Neural progenitor cell (in vitro differentiated cells): ENCODE results near the gene KDSR. TPM values are rescaled to one million over a fixed set of nuclear protein-coding genes. Genes with fewer than 3 reads are reported as not detected.

Experiments used
- DNase-seq: peaks from one replicate; pipeline ENCODE4 v3.0.0-alpha.2; 2016; ENCODE audit warnings: low spot score
- H2AFZ ChIP-seq: fragments of 200-600 bp; sonication (generic); replicated peaks from 2 replicates; pipeline ENCODE4 v1.6.1; 2016; ENCODE audit warnings: antibody characterized with exemption
- H3F3A ChIP-seq: fragments of 200-600 bp; sonication (generic); 2 replicates; pipeline ENCODE4 v1.6.1; 2016; ENCODE audit warnings: antibody characterized with exemption, low read depth
- H3K27ac ChIP-seq: fragments of 200-600 bp; sonication (generic); 2 replicates; pipeline ENCODE4 v1.5.1; 2016; ENCODE audit warnings: mild to moderate bottlenecking
- H3K27me3 ChIP-seq: fragments of 200-600 bp; sonication (generic); 2 replicates; pipeline ENCODE4 v1.6.1; 2016; ENCODE audit warnings: mild to moderate bottlenecking, moderate library complexity
- H3K36me3 ChIP-seq: fragments of 200-600 bp; sonication (generic); 2 replicates; pipeline ENCODE4 v1.5.1; 2016
- H3K4me1 ChIP-seq: fragments of 200-600 bp; sonication (generic); 2 replicates; pipeline ENCODE4 v1.6.1; 2016; ENCODE audit warnings: mixed run types
- H3K4me2 ChIP-seq: fragments of 200-600 bp; sonication (generic); 2 replicates; pipeline ENCODE4 v1.6.1; 2016
- H3K4me3 ChIP-seq: fragments of 200-600 bp; sonication (generic); 2 replicates; pipeline ENCODE4 v1.5.1; 2016
- H3K79me2 ChIP-seq: fragments of 200-600 bp; sonication (generic); 2 replicates; pipeline ENCODE4 v1.6.1; 2016; ENCODE audit warnings: low read depth
- H3K9ac ChIP-seq: fragments of 200-600 bp; sonication (generic); 2 replicates; pipeline ENCODE4 v1.6.1; 2016
- H3K9me3 ChIP-seq: fragments of 200-600 bp; sonication (generic); 2 replicates; pipeline ENCODE4 v1.5.1; 2016; ENCODE audit warnings: low read depth
- H4K20me1 ChIP-seq: fragments of 200-600 bp; sonication (generic); 2 replicates; pipeline ENCODE4 v1.6.1; 2016; ENCODE audit warnings: low read depth
- H3K27ac Mint-ChIP-seq: 3 replicates; pipeline ENCODE4 v1.8.0; 2021; ENCODE audit warnings: mixed read lengths
- H3K27me3 Mint-ChIP-seq: 2 replicates; pipeline ENCODE4 v1.8.0; 2022; ENCODE audit warnings: low read depth, mild to moderate bottlenecking, inconsistent platforms, moderate library complexity, mixed read lengths; ENCODE audit not compliant: insufficient read depth
- H3K36me3 Mint-ChIP-seq: 3 replicates; pipeline ENCODE4 v1.8.0; 2021; ENCODE audit warnings: mixed read lengths
- H3K4me1 Mint-ChIP-seq: 3 replicates; pipeline ENCODE4 v1.8.0; 2021; ENCODE audit warnings: mixed read lengths
- H3K4me3 Mint-ChIP-seq: 3 replicates; pipeline ENCODE4 v1.8.0; 2021; ENCODE audit warnings: mild to moderate bottlenecking, moderate library complexity, mixed read lengths
- H3K9me3 Mint-ChIP-seq: 3 replicates; pipeline ENCODE4 v1.8.0; 2020; ENCODE audit warnings: mixed read lengths
- CTCF ChIP-seq: fragments of 200-600 bp; sonication (generic); IDR thresholded peaks from 2 replicates; pipeline ENCODE4 v1.5.1; 2017; ENCODE audit warnings: antibody characterized with exemption, mild to moderate bottlenecking
- EZH2 ChIP-seq: fragments of 200-600 bp; sonication (generic); IDR thresholded peaks from 2 replicates; pipeline ENCODE4 v1.6.1; 2017; ENCODE audit warnings: antibody characterized with exemption, mild to moderate bottlenecking, moderate library complexity
- EZH2phosphoT487 ChIP-seq: fragments of 200-600 bp; sonication (generic); IDR thresholded peaks from 2 replicates; pipeline ENCODE4 v1.6.1; 2017; ENCODE audit warnings: antibody characterized with exemption
- total RNA-seq: library from RNA; depleted of rRNA; stranded (reverse); fragments of >200 nt; gene quantifications from 2 replicates; pipeline ENCODE4 v1.2.3, GENCODE V29; 2015; ENCODE audit warnings: low replicate concordance

Gene KDSR
- total RNA-seq, 1 donor from 2014 or later = 20.6 TPM

- H3K9me3 ChIP-seq = no peaks in the 10 kb centered on the region
- Mint-ChIP-seq H3K27me3 (peaks cover 2% of the 10 kb centered on the region), H3K4me1 (no peaks in the 10 kb centered on the region), H3K27ac (no peak overlapping the region), H3K9me3 (no peaks in the 10 kb centered on the region), H3K4me3 (no peak overlapping the region), H3K36me3 (peaks cover 15% of the 10 kb centered on the region)
- no peak overlapping the region for H3K9ac ChIP-seq
- H3K27ac ChIP-seq = no peak overlapping the region
- no peaks in the 10 kb centered on the region for H3F3A ChIP-seq
- no peaks in the 10 kb centered on the region for H3K79me2 ChIP-seq
- TF ChIP-seq EZH2phosphoT487 (no peak), EZH2 (no peak), CTCF (no peak)
- H3K4me3 ChIP-seq = no peak overlapping the region
- no peaks in the 10 kb centered on the region for H3K36me3 ChIP-seq
- H3K4me1 ChIP-seq = no peaks in the 10 kb centered on the region
- no peaks in the 10 kb centered on the region for H3K27me3 ChIP-seq
- H2AFZ ChIP-seq = no peak overlapping the region
- H4K20me1 ChIP-seq = peaks cover 7% of the 10 kb centered on the region
- no peak overlapping the region for H3K4me2 ChIP-seq
- DNase-seq = no peak
Observed at GRCh38 chr18:63344263-63344662, 22.7 kb downstream of the KDSR start.

DNA sequence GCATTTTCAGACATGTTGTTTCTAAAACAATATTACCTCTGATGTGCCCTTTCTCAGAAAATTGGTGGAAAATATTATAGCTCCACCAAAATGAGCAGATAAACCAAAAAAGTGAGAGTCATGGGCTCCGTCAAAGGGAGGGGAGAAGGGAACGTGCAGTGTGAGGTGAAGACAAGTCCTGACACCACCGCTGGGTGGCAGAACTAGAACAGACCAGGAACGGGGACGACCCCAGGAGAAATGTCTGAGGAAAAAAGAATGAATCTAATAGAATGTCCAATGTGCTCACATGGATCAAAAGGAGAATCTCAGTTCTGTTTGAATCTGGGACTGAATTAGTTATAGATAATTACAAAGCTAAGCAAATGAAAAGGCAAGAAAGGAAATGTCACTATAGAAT, 24.8 kb downstream of the KDSR start:
- Histone ChIP-seq H3F3A (no peaks in the 10 kb centered on the region), H3K36me3 (no peaks in the 10 kb centered on the region), H4K20me1 (peaks cover 7% of the 10 kb centered on the region), H2AFZ (no peak overlapping the region), H3K27me3 (no peaks in the 10 kb centered on the region), H3K9ac (no peak overlapping the region), H3K27ac (no peak overlapping the region), H3K4me3 (no peak overlapping the region), H3K4me1 (no peaks in the 10 kb centered on the region), H3K4me2 (no peak overlapping the region), H3K9me3 (no peaks in the 10 kb centered on the region), H3K79me2 (no peaks in the 10 kb centered on the region)
- H3K4me3 Mint-ChIP-seq = no peak overlapping the region
- no peaks in the 10 kb centered on the region for H3K4me1 Mint-ChIP-seq
- no peak overlapping the region for H3K27ac Mint-ChIP-seq
- peaks cover 18% of the 10 kb centered on the region for H3K36me3 Mint-ChIP-seq
- peak; percentile 66 for DNase-seq
- peaks cover 2% of the 10 kb centered on the region for H3K27me3 Mint-ChIP-seq
- H3K9me3 Mint-ChIP-seq = no peaks in the 10 kb centered on the region
- TF ChIP-seq CTCF (peak; percentile 68), EZH2 (no peak)

- DNase-seq = peak; percentile 86
- Histone ChIP-seq H3K27ac (no peak overlapping the region), H3K27me3 (no peaks in the 10 kb centered on the region), H3K4me1 (no peaks in the 10 kb centered on the region), H3K4me3 (no peak overlapping the region), H3K4me2 (no peak overlapping the region), H3K9ac (no peak overlapping the region), H4K20me1 (peaks cover 5% of the 10 kb centered on the region), H3K9me3 (no peaks in the 10 kb centered on the region), H3K79me2 (no peaks in the 10 kb centered on the region), H3K36me3 (no peaks in the 10 kb centered on the region), H2AFZ (no peak overlapping the region), H3F3A (no peaks in the 10 kb centered on the region)
- peaks cover 2% of the 10 kb centered on the region for H3K27me3 Mint-ChIP-seq
- TF ChIP-seq EZH2phosphoT487 = no peak
- peak; percentile 84 for TF ChIP-seq CTCF
- no peaks in the 10 kb centered on the region for H3K9me3 Mint-ChIP-seq
- no peaks in the 10 kb centered on the region for H3K4me1 Mint-ChIP-seq
- H3K36me3 Mint-ChIP-seq = peaks cover 18% of the 10 kb centered on the region
- H3K4me3 Mint-ChIP-seq = no peak overlapping the region
- no peak overlapping the region for H3K27ac Mint-ChIP-seq
Observed at GRCh38 chr18:63339920-63340484, 27.0 kb downstream of the KDSR start.
